Fibroblast of skin of scalp (primary cell): ENCODE data around the gene GID8.

Source experiments
- DNase-seq: peaks from one replicate; pipeline ENCODE4 v3.0.0-alpha.2; 2013

The GID8 gene

DNA sequence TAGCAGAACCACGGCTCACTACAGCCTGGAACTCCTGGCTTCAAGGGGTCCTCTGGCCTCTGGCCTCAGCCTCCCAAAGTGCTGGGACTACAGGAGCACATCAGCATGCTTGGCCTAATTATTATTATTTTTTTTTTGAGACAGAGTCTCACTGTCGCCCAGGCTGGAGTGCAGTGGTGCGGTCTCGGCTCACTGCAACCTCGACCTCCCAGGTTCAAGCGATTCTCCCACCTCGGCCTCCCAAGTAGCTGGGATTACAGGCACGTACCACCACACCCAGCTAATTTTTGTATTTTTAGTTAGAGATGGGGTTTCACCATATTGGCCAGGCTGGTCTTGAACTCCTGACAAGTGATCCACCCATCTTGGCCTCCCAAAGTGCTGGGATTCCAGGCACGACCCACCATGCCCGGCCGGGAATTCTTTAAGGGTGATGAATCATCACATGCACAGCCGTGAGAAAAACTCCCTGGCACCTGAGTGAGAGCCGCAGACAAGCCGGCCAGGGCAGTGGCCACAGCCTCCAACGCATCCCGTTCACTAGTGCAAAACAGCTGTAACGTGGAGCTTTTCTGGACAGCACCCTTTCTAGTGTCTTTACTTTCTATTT lies 14.8 kb upstream of the GID8 start:
- peak; percentile 54 for DNase-seq

DNA sequence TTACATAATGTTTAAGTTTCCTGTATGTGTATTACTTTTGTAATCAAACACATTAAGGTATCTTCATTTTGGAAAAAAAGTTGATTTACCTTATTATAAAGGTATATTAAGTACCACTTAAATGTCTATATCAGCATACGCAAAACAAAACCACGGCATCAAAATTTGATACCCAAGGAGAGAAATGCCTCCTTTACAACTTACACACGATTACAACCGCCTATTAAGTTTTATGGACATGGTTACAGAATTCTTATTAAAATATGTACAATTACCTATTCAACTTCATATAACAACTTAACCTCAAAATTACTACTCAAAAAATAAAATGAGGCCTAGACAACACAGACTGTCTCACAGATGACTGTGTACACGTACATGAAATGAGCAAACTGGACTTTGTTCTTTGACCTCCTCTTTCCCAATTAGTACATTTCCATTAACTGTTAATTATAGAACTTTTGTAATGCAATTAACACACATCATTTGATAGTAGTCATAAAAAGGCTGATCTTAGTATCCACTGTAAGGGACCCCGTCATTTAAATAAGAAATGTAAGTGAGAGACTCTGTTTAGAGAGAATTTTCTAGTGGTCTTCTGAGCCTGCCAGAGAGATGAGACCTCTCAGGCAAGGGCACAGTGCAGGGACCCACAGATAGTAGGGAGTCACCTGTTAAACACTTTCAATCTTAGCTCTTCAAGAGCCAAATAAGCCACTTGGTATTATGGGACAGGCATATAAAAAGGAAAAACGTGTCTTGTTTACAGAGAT lies 14.1 kb upstream of the GID8 start:
- DNase-seq, result no peak

DNA sequence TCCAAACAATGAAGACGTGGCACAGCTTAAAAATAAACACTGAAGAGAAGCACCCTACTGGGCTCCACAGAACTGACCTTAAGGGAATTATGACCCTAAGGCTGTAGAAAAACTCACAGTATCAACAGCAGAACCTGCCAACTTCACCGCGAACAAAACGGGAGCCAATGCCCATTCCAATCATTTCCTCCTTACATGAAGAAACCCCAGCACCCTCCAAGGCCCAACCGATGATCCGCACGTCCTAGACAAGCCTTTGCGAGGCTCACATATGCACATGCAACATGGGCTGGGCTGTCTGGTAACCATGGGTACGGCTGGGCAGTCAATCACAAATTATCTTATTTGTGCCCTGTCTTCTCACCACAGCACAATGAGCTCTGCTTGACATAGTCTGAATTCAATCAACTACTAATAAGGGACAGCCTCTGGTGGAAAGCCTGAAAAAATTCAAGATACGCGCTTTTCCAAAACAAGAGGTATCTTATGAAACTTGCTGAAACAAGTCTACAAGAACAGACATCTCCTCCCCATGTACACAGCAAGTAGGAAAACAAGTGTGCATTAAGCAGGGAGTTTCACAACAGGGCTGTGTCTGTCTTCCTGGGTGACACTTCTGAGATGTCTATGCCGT lies 13.4 kb upstream of the GID8 start:
- peak; percentile 47 for DNase-seq

DNA sequence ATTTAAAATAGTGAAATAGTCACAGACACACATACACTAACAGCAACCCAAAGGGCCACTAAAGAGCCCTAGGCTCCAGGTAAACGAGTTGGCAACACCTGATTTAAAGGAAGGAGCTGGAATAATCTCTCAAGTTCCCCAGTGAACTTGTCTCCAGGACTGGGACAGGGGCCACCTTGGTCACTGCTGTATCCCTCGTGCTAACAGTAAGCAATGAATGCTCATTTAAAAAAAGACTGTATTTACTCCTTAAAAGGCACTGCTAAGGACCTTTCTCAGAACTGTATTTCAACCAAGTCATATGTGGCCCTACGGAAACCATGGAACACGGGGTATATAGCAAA lies 12.9 kb upstream of the GID8 start:
- no peak for DNase-seq

DNA sequence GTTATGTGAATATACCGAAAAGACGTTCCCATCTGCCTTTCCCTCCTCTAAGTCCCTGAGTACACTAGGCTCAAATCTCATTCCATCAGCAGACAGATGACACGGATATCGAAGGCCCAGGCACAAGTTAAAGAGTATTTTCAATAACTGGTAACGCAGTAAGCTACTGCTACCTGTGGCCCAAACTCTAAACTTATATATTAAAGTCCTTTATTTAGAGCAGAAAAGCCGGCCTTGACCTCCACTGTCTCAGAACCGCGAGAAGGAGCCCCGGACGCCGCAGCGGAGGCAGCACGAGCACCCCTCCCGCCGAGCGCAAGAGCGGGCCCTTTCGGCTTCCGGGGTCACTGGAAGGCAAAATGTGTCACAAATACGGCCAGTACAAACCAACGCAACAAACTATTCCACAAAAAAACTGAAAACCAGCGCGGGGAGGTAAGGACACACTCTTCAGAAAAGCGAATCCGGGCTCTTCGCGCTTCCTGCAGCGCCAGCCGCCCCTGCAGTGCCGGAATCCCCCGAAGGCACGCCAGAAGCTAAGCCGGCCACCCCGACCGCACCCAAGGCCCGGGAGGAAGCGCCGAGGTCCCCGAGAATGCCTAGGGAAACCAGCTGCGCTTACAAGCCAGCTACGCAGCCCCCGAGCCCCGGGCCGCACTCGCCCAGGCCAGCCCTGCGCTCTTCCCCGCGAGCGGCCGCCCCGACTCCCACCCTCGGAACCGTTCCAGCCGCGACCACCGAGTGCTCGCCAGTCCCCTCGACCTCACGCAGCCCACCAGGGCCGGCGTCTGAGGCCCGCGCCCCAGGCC lies 12.3 kb upstream of the GID8 start:
- DNase-seq, result no peak

DNA sequence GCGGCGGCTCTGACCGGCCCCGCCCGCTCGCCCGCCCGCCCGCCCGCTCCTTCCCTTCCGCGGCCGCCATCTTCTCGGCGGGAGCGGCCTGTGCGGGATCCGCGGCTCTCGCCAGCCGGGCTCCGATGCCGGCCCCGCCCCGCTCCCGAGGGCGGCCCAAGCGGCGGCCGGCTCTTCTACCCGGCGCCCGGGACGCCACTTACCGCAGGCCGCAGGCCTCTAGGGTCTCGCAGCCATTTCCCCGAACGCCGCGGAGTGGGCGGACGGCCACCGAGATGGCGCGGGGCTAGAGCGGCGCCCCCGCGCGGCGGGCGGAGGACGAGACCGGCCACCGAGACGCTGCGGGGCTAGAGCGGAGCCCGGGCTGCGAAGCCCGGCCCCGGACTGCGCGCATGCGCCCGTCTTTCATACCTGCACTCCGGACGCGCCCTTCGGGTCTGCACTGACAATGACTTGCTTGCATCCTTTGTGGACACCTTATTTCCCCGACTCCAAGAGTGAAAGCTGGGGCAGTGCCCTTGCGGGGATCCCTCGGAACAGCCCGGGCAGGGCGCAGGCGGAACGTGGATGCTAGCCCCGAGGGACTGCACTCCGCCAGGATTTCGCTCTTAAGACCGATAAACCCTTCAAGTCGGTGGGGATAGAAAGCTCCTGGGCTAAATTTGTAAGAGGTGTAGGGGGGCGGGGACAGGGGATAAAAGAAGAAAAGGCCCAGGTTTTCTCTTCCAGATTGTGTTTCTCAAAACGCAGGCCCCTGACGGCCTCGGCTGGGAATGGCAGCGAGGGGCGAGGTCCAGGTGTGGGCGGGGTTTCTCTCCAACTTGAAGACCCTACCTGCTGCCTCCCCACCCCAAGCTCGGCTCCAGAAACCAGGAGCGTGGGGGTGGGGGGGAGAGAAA lies 11.5 kb upstream of the GID8 start, which contains the start of gene DIDO1:
Gene DIDO1, minus strand, starts transcription at position 277 of the 899 bp plus-strand sequence.
- peak; percentile 82 for DNase-seq

DNA sequence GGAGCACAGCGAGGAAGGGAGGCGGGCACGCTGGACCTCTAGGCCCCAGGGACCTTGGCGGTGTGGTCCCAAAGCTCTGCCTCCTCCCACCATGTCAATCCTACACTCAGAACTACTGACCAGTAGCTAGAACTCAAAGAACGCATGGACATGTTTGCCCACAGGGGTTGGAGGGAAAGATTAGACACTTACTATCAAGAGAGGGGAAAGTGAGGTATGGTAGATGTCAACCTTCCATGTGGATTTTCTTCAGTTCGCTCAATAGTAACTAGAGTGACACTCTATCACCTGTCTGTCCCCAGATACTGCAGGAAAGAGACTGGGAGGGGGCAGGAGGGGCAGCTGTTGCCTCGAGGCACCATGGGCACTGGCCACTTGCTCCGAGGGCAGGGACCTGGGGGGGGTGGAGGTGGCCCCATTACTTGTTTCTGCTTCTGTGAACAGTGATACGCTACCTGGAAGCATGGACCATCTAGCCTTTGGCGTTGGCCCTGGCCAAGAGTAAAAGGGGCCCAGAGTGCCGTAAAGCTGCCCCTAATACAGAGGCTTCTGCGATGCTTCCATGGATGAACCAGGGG lies 10.7 kb upstream of the GID8 start:
- no peak for DNase-seq

DNA sequence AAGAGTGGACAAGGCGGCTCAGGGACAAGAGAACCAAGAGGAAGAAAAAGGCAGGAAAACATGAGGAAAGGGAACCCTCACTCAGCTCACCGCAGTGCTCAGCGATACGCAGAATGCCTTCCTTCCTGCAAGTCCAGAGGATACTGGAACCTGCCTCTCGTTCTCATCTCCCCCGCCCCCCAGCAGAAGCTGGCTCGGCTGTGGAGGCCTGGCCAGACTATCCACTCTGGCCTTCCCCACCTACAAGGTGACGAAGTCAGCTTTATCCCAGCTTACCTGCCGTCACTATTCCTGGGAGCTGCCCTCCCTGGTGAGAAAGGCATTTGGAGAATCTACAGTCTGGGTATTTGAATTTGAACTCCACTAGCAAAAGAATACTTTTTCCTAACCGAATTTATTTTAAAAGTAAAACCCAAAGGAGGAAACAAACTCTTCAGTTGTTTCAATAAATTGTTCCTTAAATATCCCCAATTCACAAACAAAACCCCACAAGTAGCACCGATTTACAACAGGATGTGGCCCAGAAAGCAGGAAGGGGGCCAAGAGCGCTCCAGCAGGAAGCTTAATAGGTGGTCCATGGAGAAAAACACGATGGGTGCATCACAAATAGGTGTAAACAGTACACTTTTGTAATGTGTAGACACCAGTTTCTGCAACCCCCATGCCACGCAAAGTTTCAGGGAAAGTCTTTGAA lies 9.6 kb upstream of the GID8 start:
- DNase-seq, result no peak

DNA sequence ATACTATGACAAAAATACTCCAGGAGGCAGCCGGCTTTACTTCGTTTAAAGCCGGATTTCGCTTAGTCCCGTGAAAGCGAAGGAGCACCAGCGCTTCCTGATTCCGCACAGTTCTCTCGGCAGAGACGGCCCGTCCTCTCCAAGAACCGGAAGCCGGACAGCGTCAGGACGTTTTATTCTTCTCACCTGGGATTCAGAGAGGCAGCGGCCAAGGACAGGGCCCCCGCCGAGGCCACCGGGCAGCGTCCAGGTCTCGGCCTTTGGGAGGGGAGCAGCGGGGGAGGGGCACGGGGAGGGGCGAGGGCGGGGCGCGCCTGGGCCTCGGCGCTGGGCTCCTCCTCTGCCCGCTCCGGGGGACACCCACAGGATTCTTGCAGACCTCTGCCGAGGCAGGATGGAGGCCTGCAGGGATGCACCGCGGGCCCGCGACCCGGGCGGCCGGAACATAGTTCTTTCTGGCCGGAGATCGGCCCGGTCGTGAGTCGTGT lies 8.9 kb upstream of the GID8 start:
- DNase-seq, result peak; percentile 68

DNA sequence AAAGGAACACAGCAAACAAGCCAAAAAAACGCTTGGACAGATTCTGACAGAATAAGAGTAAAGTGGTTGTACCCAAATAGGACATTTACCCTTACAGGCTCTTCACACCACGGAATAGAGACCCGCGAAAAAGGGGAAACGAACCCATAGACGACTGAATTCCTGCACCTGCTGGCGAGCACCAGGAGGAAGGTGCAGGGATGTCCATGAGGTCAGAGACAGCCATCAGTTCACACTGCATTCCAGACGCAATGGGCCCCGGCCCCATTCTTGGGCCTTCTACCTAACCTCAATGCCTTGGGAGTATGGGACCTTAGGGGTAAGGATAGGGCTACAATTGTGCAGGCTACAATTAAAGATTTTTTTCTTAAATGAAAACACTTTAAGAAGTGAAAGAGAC lies 6.5 kb upstream of the GID8 start:
- DNase-seq, result no peak

DNA sequence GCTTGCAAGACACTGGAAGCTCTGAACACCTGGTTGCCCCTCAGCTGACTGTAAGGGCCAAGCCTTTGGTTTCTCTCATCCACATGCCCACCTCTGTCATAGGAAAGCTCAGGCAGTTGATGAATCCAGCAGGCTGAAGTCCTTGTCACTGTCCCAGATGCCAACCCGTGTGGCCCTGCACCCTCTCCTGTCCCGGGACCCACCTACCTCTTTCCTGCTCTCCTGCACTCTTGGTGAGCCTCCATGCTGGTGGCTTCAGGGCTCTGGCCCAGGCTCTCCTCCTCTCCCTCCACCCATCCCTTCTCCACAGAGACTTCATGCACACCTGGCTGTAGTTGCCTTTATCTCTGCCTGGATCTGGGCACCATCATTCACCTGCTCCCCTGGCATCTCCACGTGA lies 4.0 kb upstream of the GID8 start:
- DNase-seq, result no peak

DNA sequence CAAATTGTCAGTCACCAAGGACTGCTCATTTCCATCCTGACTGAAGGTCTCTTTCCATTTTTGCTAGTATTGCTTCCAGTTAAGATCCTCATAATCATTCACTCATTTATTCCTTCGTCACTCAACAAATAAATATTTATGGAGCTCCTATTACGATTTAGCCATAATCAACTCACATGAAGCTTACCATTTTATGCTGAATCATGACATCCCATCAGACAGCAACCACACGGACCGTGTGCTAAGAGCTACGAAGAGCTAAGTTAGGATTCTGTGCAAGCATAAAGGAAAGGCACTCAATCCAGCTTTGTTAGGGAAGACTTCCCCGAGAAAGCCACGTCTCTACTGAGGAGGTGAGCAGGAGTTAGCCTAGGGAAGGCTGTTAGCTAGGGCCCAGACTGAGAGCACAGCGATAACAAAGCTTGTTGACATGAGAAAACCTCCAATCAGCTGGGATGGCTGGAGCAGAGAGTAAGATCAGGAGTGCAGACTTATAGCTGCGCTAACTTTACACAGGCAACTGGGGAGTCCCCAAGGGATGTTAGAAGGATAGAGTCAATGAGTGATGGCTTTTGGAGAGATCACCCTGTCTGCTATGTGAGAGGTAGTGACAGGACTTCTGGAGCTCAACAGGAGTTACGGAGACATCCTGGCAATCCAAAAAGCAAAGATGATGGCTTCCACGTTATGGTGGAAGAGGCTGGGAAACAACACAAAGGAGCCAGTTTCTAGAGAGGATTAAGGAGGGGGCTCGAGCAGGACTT lies 2.6 kb upstream of the GID8 start:
- DNase-seq, result no peak

DNA sequence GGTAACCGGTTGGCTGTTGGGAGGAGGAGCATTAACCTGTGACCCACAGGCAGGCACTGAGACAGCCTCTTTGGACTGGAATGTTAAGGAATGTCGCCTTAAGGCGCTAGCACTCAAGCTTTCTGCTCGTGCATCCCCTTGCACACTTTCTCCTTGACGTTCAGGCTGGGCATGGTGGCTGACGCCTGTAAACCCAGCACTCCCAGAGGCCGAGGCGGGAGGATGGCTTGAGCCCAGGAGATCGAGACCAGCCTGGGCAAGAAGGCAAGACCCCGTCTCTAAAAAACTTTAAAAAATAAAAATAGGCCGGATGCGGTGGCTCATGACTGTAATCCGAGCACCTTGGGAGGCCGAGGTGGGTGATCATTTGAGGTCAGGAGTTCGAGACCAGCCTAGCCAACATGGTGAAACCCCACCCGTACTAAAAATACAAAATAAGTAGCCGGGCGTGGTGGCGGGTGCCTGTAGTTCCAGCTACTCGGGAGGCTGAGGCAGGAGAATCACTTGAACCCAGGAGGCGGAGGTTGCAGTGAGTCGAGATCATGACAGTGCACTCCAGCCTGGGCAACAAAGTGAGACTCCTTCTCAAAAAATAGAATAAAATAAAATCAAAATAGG lies 1.9 kb upstream of the GID8 start:
- DNase-seq, result no peak

DNA sequence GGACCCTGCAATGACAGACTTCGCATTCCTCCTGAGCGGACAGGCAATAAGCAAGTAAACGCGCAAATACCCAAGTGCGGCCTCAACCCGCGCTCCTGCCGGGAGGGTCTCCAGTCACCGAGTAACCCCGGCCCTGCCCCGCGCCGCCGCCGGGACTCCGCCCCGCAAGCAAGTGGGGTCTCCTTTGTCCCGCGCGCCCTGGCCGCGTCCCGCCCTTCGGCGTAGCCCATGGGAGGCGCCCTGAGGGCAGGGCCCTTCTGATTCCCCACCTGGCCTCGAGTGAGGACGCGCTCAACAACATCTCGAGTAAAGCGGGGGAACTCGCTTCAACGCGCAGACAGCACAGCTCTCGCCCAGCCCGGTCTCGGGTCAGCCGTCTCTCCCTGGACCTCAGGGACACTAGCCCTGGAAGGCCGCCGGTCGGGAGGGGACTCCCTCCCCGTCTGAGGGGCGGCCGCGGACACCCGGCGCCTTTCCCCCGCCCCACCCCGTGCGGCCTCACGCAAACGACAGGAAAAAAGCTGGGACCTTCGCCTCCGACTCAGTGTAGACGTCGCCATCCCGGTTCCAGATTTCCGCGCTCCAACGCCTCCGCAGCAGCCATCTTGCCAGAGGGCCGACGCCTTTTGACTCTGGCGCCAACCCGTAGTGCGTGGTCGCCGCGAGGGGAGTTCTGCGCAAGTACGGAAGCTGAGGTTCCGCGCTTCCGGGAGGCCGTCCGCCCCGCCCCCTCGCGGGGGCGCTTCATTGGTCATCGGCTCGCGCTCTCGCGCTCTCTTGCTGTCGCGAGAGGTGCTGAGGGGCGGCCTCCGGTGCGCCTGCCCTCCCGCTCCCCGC lies 461 bp upstream of the GID8 start:
- peak; percentile 95 for DNase-seq

DNA sequence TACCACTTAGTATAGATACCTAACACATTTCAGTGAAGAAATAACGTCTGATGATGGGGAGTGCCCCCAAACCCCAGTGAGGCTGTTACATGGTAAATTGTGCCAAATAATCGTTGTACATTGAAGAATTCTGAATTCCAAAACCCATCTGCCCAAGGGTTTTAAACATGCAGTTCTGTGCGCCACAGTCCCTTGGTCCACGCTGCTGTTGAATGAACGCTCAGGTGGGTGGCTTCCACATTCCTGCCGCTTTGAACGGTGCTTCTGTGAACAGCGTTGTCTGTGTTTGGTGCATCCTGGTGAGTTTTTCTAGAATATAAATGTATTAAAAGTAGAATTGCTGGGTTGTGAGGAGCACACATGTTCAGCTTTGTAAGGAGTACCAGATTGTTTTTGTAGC lies 2.9 kb downstream of the GID8 start:
- no peak for DNase-seq

DNA sequence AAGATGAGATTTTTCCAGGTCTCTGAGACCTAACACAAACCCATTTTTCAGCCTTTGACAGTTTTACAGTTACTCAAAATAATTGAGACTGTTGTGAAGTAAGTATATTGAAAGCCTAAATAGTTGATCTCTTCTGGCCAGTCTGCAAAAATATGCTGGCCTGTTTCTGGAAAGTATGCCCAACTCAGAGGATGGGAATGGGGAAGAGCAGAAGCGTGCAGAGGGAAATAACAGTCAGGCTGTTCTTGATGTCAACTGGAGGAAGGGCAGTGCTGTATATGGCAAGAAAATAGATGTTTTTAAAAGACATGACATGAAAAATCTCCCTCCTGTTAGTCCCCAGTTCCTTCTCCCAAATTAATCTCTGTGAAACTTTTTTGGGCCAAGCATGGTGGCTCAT lies 3.8 kb downstream of the GID8 start:
- no peak for DNase-seq

DNA sequence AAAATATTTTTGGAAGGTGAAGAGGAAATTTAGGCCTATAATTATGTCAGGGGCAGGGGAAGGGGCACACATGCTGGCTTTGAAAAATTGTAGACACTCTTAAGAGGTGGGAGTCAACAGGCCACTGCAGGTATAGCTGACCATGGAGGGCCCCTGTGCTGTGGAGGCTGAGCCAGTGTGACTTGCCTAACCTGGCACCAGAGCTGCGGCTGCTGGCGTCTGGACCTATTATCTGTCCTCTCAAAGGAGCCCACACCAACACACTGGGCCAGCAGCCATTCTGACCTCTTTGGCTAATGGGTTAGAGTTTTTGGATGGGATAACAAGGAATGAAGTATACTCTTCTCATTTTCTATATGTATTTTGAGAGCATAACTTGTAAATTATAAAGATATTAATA lies 4.5 kb downstream of the GID8 start:
- DNase-seq, result no peak

DNA sequence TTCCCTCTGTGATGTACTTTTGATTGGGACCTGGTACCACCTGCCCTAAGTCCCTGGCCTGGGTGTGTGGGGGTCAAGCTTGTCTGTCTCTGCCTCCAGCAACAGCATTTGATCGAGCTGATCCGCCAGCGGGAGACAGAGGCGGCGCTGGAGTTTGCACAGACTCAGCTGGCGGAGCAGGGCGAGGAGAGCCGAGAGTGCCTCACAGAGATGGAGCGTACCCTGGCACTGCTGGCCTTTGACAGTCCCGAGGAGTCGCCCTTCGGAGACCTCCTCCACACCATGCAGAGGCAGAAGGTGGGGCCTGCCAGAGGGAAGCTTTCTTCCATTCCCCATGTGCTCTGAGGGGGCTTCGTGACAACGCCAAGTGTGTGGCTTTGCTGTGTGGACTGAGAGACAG lies 5.4 kb downstream of the GID8 start:
- DNase-seq, result no peak

DNA sequence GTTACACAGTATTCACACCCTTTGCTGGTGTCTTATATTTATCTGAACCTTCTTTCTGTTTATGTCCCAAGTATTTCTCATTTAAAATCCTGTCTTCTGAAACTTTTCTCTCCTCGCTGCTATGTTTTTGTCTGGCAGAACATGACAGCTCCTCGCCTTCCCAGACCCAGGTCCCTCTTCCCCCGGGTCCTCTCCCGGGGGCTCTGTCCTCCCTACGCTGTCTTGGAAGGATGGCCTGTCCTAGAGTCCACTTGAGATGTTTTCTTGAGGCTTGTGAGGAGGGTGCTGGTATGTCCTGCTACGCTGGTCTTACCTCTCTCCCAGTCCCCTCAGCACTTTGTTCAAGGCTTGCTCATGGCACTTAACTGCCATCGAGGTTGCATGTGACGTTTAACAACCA lies 6.2 kb downstream of the GID8 start:
- DNase-seq, result no peak
